ENCODE measurements around the gene KAZN.

The KAZN gene

GRCh38 chr1:14652840-14653239 is 54.4 kb downstream of the KAZN start:
- peaks cover 2% of the 10 kb centered on the region for H3K4me1 ChIP-seq (ENCODE audit: control insufficient read depth, insufficient read depth, low read length)
- no peaks in the 10 kb centered on the region for H3K27me3 ChIP-seq (ENCODE audit: control insufficient read depth, insufficient read depth, low read length)
- H3K9ac ChIP-seq (ENCODE audit: low read depth, low read length) = no peak overlapping the region
- H3K9me3 ChIP-seq (ENCODE audit: control insufficient read depth, insufficient read depth, low read length) = no peaks in the 10 kb centered on the region
- no peaks in the 10 kb centered on the region for H3K36me3 ChIP-seq (ENCODE audit: control insufficient read depth, insufficient read depth, low read length)
- H3K4me3 ChIP-seq (ENCODE audit: low read depth, low read length) = no peak overlapping the region

GRCh38 chr1:14653461-14653960 is 55.0 kb downstream of the KAZN start:
- Histone ChIP-seq H3K27me3 (ENCODE audit: control insufficient read depth, insufficient read depth, low read length) (no peaks in the 10 kb centered on the region), H3K4me1 (ENCODE audit: control insufficient read depth, insufficient read depth, low read length) (peaks cover 2% of the 10 kb centered on the region), H3K9me3 (ENCODE audit: control insufficient read depth, insufficient read depth, low read length) (no peaks in the 10 kb centered on the region), H3K4me3 (ENCODE audit: low read depth, low read length) (no peak overlapping the region), H3K9ac (ENCODE audit: low read depth, low read length) (no peak overlapping the region), H3K36me3 (ENCODE audit: control insufficient read depth, insufficient read depth, low read length) (no peaks in the 10 kb centered on the region)

DNA sequence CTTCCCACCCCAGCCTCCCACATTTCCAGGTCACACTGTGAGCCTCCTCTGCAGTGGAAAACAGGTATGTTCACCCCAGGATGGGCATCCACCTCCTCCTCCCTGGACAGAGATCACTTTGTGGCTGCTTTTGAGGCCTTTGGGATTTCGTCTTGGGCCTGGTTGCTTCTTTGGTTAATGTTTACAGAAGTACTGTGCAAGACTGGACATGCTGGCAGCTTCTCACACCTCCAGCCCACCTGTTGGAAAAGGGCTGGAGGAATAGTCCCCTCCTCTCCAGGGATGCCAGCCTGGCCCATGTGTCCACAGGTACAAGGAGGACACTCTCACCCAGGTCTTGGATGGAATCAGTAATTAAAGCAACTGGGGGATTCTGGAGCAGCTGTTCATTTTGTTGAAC is 56.1 kb downstream of the KAZN start:
- Histone ChIP-seq H3K36me3 (ENCODE audit: control insufficient read depth, insufficient read depth, low read length) (no peaks in the 10 kb centered on the region), H3K9me3 (ENCODE audit: control insufficient read depth, insufficient read depth, low read length) (no peaks in the 10 kb centered on the region), H3K9ac (ENCODE audit: low read depth, low read length) (no peak overlapping the region), H3K4me3 (ENCODE audit: low read depth, low read length) (no peak overlapping the region), H3K4me1 (ENCODE audit: control insufficient read depth, insufficient read depth, low read length) (peaks cover 2% of the 10 kb centered on the region), H3K27me3 (ENCODE audit: control insufficient read depth, insufficient read depth, low read length) (no peaks in the 10 kb centered on the region)

GRCh38 chr1:14655385-14655784 is 56.9 kb downstream of the KAZN start:
- H3K9ac ChIP-seq (ENCODE audit: low read depth, low read length) = no peak overlapping the region
- no peak overlapping the region for H3K4me3 ChIP-seq (ENCODE audit: low read depth, low read length)
- no peaks in the 10 kb centered on the region for H3K27me3 ChIP-seq (ENCODE audit: control insufficient read depth, insufficient read depth, low read length)
- no peaks in the 10 kb centered on the region for H3K9me3 ChIP-seq (ENCODE audit: control insufficient read depth, insufficient read depth, low read length)
- H3K36me3 ChIP-seq (ENCODE audit: control insufficient read depth, insufficient read depth, low read length) = no peaks in the 10 kb centered on the region
- peaks cover 2% of the 10 kb centered on the region for H3K4me1 ChIP-seq (ENCODE audit: control insufficient read depth, insufficient read depth, low read length)

DNA sequence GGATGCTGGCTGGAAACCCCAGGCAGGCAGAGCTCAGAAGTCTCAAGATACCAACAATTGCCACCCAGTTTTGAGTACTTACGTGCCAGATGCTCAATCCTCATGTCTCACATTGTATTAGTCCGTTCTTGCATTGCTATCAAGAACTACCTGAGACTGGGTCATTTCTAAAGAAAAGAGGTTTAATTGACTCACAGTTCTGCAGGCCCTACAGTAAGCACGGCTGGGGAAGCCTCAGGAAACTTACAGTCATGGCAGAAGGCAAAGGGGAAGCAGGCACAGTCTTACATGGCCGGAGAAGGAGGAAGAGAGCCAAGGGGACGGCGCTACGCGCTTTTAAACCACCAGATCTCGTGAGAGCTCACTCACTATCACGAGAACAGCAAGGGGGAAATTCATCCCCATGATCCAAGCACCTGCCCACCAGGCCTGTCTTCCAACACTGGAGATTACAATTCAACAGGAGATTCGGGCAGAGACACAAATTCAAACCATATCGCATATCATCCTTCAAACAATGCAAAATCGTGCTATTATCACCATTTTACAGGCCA is 58.0 kb downstream of the KAZN start:
- peaks cover 2% of the 10 kb centered on the region for H3K4me1 ChIP-seq (ENCODE audit: control insufficient read depth, insufficient read depth, low read length)
- no peak overlapping the region for H3K9ac ChIP-seq (ENCODE audit: low read depth, low read length)
- H3K4me3 ChIP-seq (ENCODE audit: low read depth, low read length) = no peak overlapping the region
- no peaks in the 10 kb centered on the region for H3K27me3 ChIP-seq (ENCODE audit: control insufficient read depth, insufficient read depth, low read length)
- H3K36me3 ChIP-seq (ENCODE audit: control insufficient read depth, insufficient read depth, low read length) = no peaks in the 10 kb centered on the region
- H3K9me3 ChIP-seq (ENCODE audit: control insufficient read depth, insufficient read depth, low read length) = no peaks in the 10 kb centered on the region

- H3K36me3 ChIP-seq (ENCODE audit: control insufficient read depth, insufficient read depth, low read length) = no peaks in the 10 kb centered on the region
- no peaks in the 10 kb centered on the region for H3K27me3 ChIP-seq (ENCODE audit: control insufficient read depth, insufficient read depth, low read length)
- no peak overlapping the region for H3K4me3 ChIP-seq (ENCODE audit: low read depth, low read length)
- no peaks in the 10 kb centered on the region for H3K9me3 ChIP-seq (ENCODE audit: control insufficient read depth, insufficient read depth, low read length)
- no peak overlapping the region for H3K9ac ChIP-seq (ENCODE audit: low read depth, low read length)
- peaks cover 2% of the 10 kb centered on the region for H3K4me1 ChIP-seq (ENCODE audit: control insufficient read depth, insufficient read depth, low read length)
These were observed 60.2 kb downstream of the KAZN start for GRCh38 chr1:14658642-14659041.

GRCh38 chr1:14659913-14660312 is 61.4 kb downstream of the KAZN start:
- H3K27me3 ChIP-seq (ENCODE audit: control insufficient read depth, insufficient read depth, low read length) = no peaks in the 10 kb centered on the region

DNA sequence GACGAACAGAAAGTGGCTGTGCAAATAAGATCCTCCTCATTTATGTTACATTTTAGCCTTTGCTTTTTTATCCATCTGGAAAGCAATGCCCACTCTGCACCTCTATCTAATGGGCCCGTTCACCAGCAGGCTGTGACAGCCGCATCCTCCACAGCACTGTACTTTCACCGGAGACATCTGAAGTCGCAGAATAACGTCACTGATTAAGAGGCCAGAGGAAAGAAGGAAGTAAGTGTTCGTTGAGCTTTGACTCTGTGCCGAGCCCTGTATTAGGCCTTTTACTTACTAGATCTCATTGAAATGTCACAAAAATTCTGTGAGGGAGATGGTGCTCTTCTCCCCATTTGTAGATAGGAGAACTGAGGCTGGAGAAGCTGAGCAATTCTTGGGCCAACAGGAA is 62.3 kb downstream of the KAZN start:
- Histone ChIP-seq H3K4me3 (ENCODE audit: low read depth, low read length) (no peak overlapping the region), H3K9ac (ENCODE audit: low read depth, low read length) (no peak overlapping the region), H3K36me3 (ENCODE audit: control insufficient read depth, insufficient read depth, low read length) (no peaks in the 10 kb centered on the region), H3K27me3 (ENCODE audit: control insufficient read depth, insufficient read depth, low read length) (no peaks in the 10 kb centered on the region), H3K4me1 (ENCODE audit: control insufficient read depth, insufficient read depth, low read length) (peaks cover 2% of the 10 kb centered on the region), H3K9me3 (ENCODE audit: control insufficient read depth, insufficient read depth, low read length) (no peaks in the 10 kb centered on the region)

More at GRCh38 chr1:14659913-14660312, 61.4 kb downstream of the KAZN start:
- H3K9ac ChIP-seq (ENCODE audit: low read depth, low read length) = no peak overlapping the region
- no peaks in the 10 kb centered on the region for H3K9me3 ChIP-seq (ENCODE audit: control insufficient read depth, insufficient read depth, low read length)
- H3K4me1 ChIP-seq (ENCODE audit: control insufficient read depth, insufficient read depth, low read length) = peaks cover 2% of the 10 kb centered on the region
- H3K36me3 ChIP-seq (ENCODE audit: control insufficient read depth, insufficient read depth, low read length) = no peaks in the 10 kb centered on the region
- no peak overlapping the region for H3K4me3 ChIP-seq (ENCODE audit: low read depth, low read length)

DNA sequence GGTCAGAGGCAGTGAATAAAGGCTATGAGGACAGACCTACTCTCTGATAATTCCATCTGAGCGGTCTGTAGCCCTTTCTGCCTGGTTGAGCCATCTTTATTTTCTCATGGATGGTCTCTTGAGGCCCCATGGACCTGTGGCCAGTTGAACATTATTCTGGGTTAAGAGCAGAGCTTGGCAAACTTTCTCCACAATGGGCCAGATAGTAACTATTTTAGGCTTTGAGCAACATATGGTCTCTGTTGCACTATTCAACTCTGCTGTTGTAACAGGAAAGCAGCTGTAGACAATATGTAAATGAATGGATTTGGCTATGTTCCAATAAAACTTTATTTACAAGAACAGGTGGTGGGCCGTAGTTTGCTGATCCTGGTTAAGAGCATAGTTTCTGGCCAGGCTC is 62.7 kb downstream of the KAZN start:
- Histone ChIP-seq H3K4me1 (ENCODE audit: control insufficient read depth, insufficient read depth, low read length) (peaks cover 2% of the 10 kb centered on the region), H3K9ac (ENCODE audit: low read depth, low read length) (no peak overlapping the region), H3K4me3 (ENCODE audit: low read depth, low read length) (no peak overlapping the region), H3K9me3 (ENCODE audit: control insufficient read depth, insufficient read depth, low read length) (no peaks in the 10 kb centered on the region), H3K36me3 (ENCODE audit: control insufficient read depth, insufficient read depth, low read length) (no peaks in the 10 kb centered on the region), H3K27me3 (ENCODE audit: control insufficient read depth, insufficient read depth, low read length) (no peaks in the 10 kb centered on the region)

DNA sequence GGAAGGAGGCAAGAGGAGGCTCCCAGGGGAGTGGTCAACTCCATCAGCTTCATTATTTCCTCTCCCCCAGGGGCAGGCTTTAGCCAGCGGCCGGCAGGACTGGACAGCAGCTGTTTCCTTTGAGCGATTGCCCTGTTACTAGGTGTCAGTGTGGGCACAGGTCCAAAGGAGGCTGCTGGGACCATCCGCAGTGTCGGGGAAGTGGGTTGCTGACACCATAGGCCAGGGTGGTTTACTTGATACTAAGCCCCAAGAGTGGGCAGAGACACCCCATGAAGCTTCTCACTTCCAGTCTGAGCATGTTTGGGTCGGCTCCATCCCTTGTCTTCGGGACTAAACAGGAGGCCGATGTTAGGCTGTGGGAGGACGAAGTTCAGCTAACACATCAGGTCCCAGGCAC is 63.6 kb downstream of the KAZN start:
- H3K9ac ChIP-seq (ENCODE audit: low read depth, low read length) = no peak overlapping the region
- H3K4me3 ChIP-seq (ENCODE audit: low read depth, low read length) = no peak overlapping the region
- no peaks in the 10 kb centered on the region for H3K9me3 ChIP-seq (ENCODE audit: control insufficient read depth, insufficient read depth, low read length)
- peaks cover 2% of the 10 kb centered on the region for H3K4me1 ChIP-seq (ENCODE audit: control insufficient read depth, insufficient read depth, low read length)
- no peaks in the 10 kb centered on the region for H3K27me3 ChIP-seq (ENCODE audit: control insufficient read depth, insufficient read depth, low read length)
- no peaks in the 10 kb centered on the region for H3K36me3 ChIP-seq (ENCODE audit: control insufficient read depth, insufficient read depth, low read length)

DNA sequence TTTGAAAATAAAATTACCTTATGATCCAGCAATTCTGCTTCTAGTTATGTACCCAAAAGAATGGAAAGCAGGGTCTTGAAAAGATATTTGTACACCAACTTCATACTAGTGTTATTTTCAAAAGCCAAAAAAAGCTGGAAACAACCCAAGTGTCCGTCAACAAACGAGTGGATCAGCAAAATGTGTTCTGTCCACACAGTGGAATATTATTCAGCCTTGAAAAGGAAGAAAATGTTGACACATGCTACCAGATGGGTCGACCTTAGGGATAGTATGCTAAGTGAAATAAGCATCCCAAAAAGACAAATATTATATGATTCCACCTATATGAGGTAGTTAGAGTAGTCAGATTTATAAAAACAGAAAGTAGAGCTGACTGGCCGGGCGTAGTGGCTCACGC is 65.3 kb downstream of the KAZN start:
- Histone ChIP-seq H3K27me3 (ENCODE audit: control insufficient read depth, insufficient read depth, low read length) (no peaks in the 10 kb centered on the region), H3K9me3 (ENCODE audit: control insufficient read depth, insufficient read depth, low read length) (no peaks in the 10 kb centered on the region), H3K4me1 (ENCODE audit: control insufficient read depth, insufficient read depth, low read length) (no peaks in the 10 kb centered on the region), H3K9ac (ENCODE audit: low read depth, low read length) (no peak overlapping the region), H3K4me3 (ENCODE audit: low read depth, low read length) (no peak overlapping the region), H3K36me3 (ENCODE audit: control insufficient read depth, insufficient read depth, low read length) (no peaks in the 10 kb centered on the region)

GRCh38 chr1:14666373-14666772 is 67.9 kb downstream of the KAZN start:
- H3K9me3 ChIP-seq (ENCODE audit: control insufficient read depth, insufficient read depth, low read length) = no peaks in the 10 kb centered on the region
- H3K4me1 ChIP-seq (ENCODE audit: control insufficient read depth, insufficient read depth, low read length) = no peaks in the 10 kb centered on the region
- no peaks in the 10 kb centered on the region for H3K36me3 ChIP-seq (ENCODE audit: control insufficient read depth, insufficient read depth, low read length)
- H3K4me3 ChIP-seq (ENCODE audit: low read depth, low read length) = no peak overlapping the region
- no peak overlapping the region for H3K9ac ChIP-seq (ENCODE audit: low read depth, low read length)
- no peaks in the 10 kb centered on the region for H3K27me3 ChIP-seq (ENCODE audit: control insufficient read depth, insufficient read depth, low read length)
